GM21723 (cell line): ENCODE results near the gene OR6C2.
A peak's percentile ranks its signal among the peaks of the same experiment; 100 is the strongest.
"Not testable (repeated sequence)": the region's sequence is repeated elsewhere in the genome, so short reads cannot be mapped to it uniquely, and the experiment has no call there.

Source experiments
- ATAC-seq: cut with Tn5 transposase; IDR thresholded peaks from one replicate; pipeline ENCODE4 v1.9.1; 2021; ENCODE audit warnings: mild to moderate bottlenecking, moderate library complexity; ENCODE audit not compliant: unreplicated experiment

The OR6C2 gene

GRCh38 chr12:55443776-55444175, at the start of gene OR6C2:
TSS of gene OR6C2 (plus strand) at chr12:55444076. CDS start at chr12:55452214, 8,138 bp downstream.
- no peak for ATAC-seq

- ATAC-seq: no peak
Measured at GRCh38 chr12:55396326-55396725, 47.5 kb upstream of the OR6C2 start.

- ATAC-seq: no peak
Measured at GRCh38 chr12:55400229-55400628, 43.6 kb upstream of the OR6C2 start, which contains the start of gene OR6C65. TSS of gene OR6C65 (plus strand) at chr12:55400529. CDS start at chr12:55400529, 0 bp downstream.

GRCh38 chr12:55407866-55408265, 36.0 kb upstream of the OR6C2 start:
- ATAC-seq: no peak

- ATAC-seq: not testable (repeated sequence)
Measured at GRCh38 chr12:55409133-55409532, 34.7 kb upstream of the OR6C2 start.

GRCh38 chr12:55412138-55412537, 31.7 kb upstream of the OR6C2 start:
- ATAC-seq: not testable (repeated sequence)

GRCh38 chr12:55413498-55414388, 30.1 kb upstream of the OR6C2 start:
- not testable (repeated sequence) for ATAC-seq

- not testable (repeated sequence) for ATAC-seq
Measured at GRCh38 chr12:55414396-55414823, 29.5 kb upstream of the OR6C2 start.

GRCh38 chr12:55414889-55415288, 29.0 kb upstream of the OR6C2 start:
- ATAC-seq: not testable (repeated sequence)

- no peak for ATAC-seq
Measured at GRCh38 chr12:55416961-55417360, 26.9 kb upstream of the OR6C2 start.

- ATAC-seq: no peak
Measured at GRCh38 chr12:55420307-55420962, 23.4 kb upstream of the OR6C2 start.

GRCh38 chr12:55425954-55426353, 17.9 kb upstream of the OR6C2 start, which contains the start of gene OR6C76:
TSS of gene OR6C76 (plus strand) at chr12:55426254. CDS start at chr12:55426254, 0 bp downstream.
- ATAC-seq: no peak

- ATAC-seq: no peak
Measured at GRCh38 chr12:55428331-55429243, 15.3 kb upstream of the OR6C2 start.

GRCh38 chr12:55441233-55441632, 2.6 kb upstream of the OR6C2 start:
- ATAC-seq: not testable (repeated sequence)

GRCh38 chr12:55445357-55445756, 1.5 kb downstream of the OR6C2 start:
- no peak for ATAC-seq

- no peak for ATAC-seq
Measured at GRCh38 chr12:55446326-55446725, 2.5 kb downstream of the OR6C2 start.

- ATAC-seq: no peak
Measured at GRCh38 chr12:55448825-55449224, 4.9 kb downstream of the OR6C2 start.

GRCh38 chr12:55464926-55465325, 21.1 kb downstream of the OR6C2 start:
- not testable (repeated sequence) for ATAC-seq

GRCh38 chr12:55467836-55468235, 24.0 kb downstream of the OR6C2 start:
- peak; percentile 90 for ATAC-seq

GRCh38 chr12:55469291-55469690, 25.4 kb downstream of the OR6C2 start:
- ATAC-seq: no peak
